Effector CD8-positive, alpha-beta T cell (primary cell): ENCODE data around the gene G3BP1.
"Not testable (repeated sequence)": the region's sequence is repeated elsewhere in the genome, so short reads cannot be mapped to it uniquely, and the experiment has no call there.

ENCODE experiments used
- DNase-seq: peaks from one replicate; lab custom pipeline; 2025; lab: John Stamatoyannopoulos, UW
- total RNA-seq, 4 experiments: gene quantifications; one replicate each; lab custom pipeline; 2026; lab: John Stamatoyannopoulos, UW

The G3BP1 gene
- total RNA-seq, result 263 to 488 (median 298) reads per million in 4 experiments

DNA sequence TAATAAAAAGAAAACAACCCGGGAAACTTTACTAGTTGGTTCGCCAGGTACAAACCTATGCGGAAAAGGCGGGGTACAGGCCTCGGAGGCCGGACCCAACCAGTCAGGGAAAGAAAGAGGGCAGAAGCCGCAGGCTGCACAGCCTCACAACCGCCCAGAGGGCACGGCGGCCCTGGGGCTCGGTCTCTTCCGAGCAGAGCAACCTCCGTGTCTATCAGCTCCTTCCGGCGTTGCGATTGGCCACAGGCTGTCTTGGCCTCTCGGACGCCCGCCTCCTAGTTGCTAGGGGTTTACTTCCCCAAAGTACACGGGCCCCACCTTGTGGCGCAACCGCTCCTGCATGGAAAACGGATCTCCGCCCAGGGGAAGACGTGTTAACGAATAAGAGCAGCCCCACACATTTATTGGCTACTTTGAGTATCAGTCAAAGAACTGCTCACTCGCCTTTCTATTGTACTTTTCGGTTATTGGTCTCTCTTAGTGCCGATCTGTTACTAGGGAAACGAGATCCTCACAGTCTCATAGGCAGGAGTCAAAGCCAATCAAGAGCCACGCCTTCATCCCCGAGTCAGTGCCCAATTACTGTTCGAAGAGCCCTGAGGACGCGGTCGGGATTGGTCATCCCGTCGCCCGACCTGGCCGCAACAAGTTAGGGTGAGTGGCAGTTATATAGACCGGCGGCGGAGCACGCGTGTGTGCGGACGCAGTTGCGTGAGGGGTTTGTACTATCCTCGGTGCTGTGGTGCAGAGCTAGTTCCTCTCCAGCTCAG, at the start of gene G3BP1:
Gene G3BP1 (plus strand): TSS at position 696 of the 770 bp plus-strand sequence. CDS start 14,667 bp downstream, outside the sequence.
- DNase-seq, result peak; percentile 97

DNA sequence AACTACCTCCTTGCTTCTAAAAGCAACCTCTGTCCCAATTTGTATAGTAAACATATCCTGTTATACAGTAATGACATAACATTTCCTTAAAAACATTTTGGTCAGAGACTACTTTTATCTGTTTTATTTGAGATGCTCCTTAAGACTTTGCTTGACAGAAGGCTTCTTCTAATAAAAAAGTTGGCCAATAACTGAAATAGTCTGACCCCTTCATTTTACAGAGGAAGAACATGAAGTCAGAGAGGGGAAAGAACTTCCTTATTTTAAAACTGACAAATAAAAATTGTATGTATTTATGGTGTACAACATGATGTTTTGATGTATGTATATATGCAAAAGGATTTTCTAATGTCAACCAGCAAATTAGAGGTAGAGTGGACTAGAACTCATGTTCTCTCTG, 49.2 kb upstream of the G3BP1 start:
- no peak for DNase-seq

DNA sequence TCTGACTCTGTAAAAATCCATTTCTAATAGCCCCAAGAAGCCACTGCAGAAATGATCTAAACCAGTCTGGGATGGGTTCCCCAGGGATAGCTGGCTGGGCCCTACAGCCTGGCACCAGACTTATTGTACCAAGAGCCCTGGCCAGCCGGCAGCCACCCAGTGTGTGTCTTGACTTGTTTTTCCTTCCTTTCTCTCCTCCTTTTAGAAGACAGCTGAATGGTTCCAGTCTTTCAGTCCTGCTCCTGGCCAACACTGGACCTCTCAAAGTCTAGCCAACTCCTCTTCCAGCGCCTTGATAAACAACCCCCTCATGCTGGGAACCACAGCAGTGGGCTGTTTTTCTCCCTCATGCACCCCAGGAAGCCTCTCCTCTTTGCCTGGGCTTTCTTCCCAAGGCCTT, 47.4 kb upstream of the G3BP1 start:
- DNase-seq, result no peak

DNA sequence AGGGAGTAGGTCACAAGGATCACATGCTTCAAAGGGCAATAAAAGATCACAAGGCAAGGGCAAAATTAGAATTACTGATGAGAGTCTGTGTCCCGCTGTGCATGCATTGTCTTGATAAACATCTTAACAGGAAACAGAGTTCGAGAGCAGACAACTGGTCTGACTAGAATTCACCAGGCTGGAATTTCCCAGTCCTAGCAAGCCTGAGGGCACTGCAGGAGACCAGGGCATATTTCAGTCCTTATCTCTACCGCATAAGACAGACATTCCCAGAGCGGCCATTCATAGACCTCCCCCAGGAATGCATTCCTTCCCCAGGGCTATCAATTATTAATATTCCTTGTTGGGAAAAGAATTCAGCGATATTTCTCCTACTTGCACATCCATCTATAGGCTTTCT, 42.2 kb upstream of the G3BP1 start:
- DNase-seq, result not testable (repeated sequence)

DNA sequence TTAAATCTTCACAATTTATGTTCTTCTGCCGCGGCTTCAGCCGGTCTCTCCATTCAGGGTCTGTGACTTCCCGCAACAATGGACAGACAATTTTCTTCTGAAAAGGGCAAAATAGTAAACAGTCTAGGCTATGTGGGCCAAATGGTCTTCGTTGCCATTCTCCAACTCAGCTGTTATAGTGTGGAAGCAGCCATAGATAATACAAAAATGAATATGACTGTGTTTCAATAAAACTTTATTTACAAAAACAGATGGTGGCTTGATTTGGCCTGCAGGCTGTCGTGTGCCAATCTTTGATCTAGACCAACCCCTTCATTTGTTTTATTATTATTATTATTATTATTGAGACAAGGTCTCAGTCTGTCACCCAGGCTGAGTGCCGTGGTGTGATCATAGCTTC, 41.4 kb upstream of the G3BP1 start:
- DNase-seq, result no peak

DNA sequence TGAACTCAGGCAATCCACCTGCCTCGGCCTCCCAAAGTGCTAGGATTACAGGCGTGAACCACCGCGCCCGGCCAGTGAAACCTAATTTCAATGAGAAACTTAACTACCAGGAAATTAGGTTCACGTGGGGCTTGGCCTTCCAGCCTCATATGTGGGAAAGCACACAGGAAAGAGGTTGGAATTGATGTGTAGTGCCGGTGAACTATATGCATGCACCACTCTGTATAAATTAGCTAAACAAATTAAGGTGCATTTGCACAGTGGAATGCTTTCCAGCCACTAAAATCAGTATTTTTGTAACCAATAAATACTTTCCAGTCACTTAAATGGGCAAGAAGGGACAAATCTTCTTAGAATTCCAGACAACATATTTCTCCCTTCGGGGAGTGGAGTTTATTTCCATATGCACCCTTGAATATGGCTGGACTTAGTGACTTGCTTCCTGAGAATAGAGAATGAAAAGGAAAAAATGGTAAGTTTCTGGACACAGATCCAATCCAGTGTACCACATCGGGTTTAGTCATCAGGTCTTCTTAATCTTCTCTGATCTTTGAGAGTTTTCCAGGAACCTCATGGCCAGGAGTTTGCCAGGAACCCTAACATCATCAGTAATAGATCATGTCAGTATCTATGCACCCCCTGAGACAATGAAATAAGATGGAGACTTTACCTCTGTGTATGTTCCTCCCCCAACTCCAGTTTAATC, 38.2 kb upstream of the G3BP1 start:
- no peak for DNase-seq

DNA sequence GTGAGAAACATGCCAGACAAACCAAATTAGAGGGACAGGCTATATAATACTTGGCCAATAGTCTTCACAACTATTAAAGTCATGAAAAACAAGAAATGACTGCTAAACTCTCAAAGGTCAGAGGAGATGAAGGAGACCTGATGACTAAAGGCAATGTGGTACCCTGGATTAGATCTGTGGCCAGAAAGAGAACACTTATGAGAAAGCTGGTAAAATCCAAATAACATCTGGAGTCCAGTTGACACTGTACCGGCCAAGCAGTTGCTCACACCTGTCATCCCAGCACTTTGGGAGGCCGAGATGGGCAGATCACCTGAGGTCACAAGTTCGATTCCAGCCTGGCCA, 37.7 kb upstream of the G3BP1 start:
- DNase-seq, result no peak

DNA sequence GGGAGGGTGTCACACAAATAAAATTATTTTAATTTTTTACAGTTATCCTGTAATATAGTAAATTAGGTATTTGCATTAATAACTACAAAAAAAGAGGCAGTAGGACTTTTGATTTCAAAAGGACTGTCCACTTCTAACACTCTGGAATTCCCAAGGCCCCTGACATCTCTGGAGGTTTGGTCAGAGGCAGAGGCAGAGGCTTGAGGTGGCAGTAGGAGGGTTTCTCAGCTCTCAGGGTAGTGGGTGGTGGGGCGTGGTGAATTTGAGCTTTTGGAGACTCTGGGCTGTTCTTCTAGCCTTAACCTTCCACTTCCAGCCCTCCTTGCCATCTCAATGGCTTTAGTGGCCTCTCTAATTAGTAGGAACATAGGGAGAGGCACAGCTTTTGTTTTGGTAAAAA, 36.1 kb upstream of the G3BP1 start:
- no peak for DNase-seq

DNA sequence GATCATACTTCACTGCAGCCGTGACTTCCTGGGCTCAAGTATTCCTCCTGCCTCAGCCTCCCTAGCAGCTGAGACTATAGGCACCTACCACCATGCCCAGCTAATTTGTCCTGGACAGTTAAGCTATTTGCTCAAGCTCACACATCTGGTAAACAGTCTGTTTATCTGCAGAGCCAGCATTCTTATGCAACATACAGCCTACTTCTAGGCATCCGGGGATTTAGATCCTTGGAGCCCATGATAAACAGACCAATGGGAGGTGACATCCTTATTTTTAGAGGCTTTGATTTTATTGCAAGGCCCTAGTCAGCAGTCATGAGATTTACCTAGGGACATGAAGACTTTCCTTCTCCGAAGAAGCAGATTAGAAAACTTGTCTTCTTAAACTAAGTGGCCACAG, 34.3 kb upstream of the G3BP1 start:
- no peak for DNase-seq

DNA sequence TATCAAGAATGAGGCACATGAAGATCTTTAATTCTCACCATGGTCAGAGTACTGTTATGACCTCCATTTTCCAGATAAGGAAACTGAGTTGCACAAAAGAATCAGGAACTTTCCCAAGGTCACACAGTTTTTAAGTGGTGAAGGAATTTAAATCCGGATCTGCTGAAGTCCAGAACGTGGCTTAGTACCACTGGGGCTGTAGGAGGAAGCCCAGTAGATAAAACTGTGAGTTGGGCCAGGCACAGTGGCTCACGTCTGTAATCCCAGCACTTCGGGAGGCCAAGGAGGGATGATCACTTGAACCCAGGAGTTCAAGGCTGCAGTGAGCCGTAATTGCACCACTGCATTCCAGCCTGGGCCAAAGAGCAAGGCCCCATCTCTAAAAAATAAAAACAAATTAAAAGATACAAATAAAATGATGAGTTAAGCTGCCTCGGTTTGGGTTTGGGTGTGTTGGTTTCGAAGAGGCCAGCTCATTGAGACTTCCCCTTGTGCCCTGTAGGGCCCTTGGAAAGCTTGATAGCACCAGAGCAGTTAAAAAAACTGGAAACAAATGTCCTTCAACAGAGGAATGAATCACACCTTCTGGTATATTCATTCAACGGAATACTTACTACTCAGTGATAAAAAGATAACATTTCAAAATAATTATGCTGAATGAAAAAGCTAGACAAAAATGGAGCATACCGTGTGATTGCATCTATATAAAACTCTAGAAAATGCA, 33.5 kb upstream of the G3BP1 start:
- no peak for DNase-seq

DNA sequence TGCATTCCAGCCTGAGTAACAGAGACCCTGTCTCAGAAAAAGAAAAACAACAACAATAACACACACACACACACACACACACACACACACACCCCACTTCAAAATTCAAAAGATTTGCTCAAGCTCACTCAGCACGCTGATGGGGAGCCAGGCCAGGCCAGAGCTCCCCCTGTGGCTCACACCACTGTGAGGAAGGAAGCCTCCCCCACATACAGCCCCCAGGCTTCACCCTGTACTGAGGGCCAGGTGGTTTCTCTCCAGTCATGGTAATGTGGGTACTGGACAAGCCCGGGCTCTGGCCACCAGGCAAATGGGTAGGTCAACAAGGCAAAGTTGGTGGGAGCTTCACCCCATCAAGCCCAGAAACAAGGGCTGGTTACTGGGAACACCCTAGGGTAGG, 32.4 kb upstream of the G3BP1 start:
- no peak for DNase-seq

DNA sequence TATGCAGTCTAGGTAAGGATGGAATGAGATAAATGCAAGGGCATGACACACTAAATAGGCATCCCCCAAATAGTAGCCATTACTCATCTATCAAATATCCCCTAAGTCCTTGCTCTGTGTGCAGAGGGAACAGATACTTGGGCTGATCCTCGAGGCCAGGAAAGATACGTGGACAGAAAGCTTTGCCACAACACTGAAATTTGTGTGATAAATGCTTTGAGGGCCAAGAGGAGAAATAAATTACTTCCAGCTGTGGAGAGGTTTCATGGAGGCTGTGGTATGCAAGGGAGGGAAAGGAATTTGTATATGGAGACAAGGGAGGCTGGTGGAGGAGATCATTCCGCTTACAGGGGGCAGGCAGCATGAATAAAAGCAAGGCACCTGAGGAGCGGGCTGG, 31.8 kb upstream of the G3BP1 start:
- DNase-seq, result no peak

DNA sequence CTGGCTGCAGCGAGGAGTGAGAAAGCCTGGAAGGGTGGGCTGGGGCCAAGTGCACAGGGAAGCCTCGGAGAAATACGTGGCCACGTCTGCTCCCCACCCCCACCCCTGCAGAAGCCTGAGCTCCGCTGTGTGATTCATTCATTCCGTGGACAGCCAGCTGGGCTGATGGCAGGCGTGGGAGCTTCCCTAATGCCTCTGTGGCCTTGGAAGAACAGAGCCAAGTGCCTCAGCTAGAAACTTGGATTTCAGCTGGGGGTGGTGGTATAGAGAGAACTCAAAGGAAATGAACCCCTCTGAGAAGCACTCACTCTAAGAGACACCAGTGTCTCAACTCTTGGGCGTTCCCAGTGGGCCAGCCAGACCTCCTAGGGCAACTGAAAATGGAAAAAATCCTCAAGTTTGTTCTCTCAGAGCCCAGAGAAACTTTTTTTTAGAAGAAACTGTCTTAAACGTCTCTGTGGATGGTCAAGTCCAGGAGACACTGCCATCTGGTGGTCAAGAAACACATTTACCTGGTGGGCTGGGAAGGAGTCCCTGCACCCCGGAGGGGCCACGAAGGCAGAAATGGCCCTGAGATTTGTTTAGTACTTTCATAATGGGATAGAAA, 31.3 kb upstream of the G3BP1 start:
- DNase-seq, result peak; percentile 6

DNA sequence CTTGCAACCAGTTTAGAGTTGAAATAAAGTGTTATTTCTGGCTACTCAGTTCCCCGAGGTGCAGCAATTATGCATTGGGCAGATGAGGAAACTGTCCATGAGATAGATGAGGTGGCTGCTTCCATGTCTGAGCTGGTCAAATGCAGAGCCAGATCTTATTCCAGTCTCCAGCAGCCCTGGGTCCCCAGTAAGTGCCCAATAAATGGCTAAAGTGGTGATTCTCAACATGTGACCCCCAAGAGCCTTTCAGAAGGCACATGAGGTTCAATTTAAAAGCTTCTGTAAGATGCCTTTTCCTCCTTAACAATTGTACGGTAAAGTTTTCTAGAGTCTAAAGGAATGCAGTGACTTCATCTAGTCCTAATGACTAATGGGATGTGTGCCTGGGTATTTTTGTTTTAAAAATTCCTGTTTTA, 30.8 kb upstream of the G3BP1 start:
- DNase-seq, result no peak

DNA sequence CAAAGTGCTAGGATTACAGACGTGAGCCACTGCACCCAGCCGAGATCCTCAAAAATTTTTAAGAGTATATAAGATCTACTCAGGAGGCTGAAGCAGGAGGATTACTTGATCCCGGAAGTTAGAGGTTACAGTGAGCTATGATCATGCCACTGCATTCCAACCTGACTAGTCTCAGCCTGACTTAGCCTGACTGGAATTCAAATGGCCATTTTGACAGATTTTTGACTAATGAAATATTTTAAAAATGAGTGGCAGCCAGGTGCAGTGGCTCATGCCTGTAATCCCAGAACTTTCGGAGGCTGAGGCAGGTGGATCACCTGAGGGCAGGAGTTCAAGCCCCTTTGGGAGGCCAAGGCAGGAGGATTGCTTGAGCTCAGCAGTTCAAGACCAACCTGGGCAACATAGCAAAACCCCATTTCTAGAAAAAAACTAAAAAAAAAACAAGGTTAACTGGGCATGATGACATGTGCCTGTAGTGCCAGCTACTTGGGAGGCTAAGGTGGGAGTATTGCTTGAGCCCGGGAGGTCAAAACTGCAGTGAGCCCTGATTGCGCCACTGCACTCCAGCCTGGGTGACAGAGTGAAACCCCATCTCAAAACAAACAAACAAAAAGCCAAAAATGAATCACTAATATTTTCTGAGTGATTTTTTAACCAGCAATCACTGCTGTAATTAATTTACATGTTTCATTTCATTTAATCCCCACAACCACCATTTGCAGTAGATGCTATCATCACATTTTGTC, 29.9 kb upstream of the G3BP1 start:
- DNase-seq, result no peak

DNA sequence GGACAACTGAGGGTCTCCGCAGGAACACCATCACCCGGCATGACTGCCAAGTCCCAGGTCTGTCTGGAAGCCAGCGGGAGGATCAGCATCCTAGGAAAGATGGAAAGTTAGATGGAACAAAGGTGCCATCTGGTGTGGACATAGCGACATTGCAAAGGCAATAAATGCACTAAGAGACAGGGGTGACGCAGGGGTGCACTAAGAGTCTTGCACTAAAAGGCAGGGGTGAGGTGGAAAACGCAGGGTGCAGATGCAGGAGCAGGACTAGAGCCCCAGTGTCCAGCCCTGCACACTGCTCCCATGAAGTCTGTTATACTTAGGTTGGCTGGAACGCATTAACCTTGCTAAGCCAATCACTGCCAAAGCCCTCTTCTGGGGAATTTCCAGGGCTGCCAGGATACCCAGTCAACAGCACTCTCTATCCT, 28.9 kb upstream of the G3BP1 start:
- DNase-seq, result no peak

DNA sequence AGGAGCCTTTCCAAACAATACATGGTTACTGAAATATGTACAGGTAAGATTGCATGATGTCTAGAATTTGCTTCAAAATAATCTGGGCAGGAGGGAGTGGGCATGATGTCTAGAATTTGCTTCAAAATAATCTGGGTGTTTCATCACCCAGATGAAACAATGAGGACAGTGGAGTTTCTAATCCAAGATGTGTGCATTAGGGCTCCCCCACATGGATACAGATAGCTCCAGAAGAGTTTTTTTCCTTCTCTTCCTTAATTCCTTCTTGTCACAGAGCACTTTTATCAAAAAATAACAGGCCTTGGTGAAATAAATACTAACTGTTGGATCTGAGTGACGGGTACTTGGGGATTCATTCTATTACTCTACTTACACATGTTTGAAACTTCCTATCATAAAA, 28.2 kb upstream of the G3BP1 start:
- no peak for DNase-seq

DNA sequence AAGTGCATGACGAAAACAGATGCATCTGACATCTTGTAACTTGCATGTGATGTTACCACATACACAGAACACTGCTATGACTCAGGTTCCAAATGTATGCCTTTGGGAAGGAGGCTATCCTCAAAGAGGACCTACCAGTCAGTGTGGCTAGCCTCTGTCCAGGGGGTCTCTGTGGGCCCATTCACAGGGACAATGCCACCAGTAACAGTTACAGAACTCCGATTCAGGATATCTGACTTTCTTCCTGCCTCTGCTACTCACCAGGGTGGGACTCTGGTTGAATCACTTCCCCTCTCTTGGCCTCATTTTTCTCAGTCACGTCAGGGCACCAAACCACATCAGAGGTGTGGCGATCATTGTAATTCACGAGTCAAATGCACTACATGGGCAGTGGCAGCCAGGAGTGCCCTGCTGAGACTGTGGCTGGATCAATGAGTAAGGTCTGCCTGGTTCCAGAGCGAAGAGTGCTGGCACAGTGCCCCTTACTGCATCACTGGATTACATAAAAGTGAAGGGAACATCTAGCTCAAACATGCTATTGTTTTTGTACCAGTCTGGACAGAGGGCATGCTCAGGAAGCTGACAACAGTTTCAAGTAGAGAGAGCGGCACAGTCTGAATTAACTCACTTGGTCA, 26.6 kb upstream of the G3BP1 start:
- DNase-seq, result no peak

DNA sequence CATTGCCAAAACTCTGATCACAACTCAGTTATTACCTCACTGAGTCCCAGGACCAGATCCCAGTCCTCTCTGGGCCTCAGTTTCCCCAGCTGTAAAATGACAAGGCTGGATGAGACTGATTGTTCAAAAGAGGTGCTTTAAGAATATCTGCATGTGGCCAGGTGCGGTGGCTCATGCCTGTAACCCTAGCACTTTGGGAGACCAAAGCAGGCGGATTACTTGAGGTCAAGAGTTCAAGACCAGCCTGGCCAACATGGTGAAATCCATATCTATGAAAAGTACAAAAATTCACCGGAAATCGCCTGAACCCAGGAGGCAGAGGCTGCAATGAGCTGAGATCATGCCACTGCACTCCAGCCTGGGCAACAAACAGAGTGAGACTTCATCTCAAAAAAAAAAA, 21.6 kb upstream of the G3BP1 start:
- DNase-seq, result no peak

DNA sequence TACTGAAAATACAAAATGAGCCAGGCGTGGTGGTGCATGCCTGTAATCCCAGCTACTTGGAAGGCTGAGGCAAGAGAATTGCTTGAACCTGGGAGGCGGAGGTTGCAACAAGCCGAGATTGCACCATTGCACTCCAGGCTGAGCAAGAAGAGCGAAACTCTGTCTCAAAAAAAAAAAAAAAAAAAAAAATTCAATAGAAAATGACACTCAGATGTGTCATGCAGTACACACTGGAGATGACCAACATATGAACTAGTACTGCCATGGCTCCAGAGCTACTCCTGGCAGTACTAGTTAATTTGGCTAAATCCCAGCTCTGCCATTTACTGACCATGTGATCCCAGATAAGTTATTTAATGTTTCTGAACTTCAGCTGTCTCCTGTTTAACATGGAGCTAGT, 20.7 kb upstream of the G3BP1 start:
- no peak for DNase-seq

DNA sequence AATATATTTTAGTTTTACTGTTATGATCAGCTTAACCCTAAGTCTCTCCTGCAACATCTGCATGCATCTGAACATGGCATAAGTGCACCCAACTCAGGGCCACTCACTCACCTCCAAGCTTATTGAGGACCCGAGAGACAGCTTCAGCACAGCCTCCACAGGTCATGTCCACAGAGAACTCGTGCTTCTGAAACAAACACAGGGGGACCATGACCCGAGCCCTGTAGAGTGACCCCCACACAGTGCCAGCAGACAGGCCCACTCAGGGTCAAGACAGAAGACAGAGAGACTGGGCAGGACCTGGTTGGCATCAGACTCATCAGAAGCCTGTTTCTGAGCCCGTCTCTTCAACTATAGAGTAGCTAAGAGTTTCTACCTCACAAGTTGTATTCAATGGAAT, 20.2 kb upstream of the G3BP1 start:
- DNase-seq, result no peak
